ENCODE results near the gene RASA3.

The RASA3 gene

DNA sequence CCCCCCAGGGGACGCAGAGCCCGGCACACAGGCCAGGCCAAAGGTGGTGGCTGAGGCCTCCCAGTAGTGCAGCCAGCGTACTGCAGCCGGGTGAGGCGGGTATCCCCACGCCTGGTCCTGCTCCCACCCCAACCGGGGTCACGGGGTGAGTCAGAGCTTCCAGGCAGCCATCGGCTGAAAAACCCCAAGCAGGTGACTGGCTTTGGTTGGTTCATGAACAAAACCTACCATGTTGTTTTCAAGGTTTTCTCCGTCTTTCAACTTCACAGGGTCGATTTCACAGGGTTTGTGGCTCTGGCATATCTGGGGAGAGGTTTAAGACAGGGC lies 116.5 kb downstream of the RASA3 start:
- TF ChIP-seq, protein P1, sequence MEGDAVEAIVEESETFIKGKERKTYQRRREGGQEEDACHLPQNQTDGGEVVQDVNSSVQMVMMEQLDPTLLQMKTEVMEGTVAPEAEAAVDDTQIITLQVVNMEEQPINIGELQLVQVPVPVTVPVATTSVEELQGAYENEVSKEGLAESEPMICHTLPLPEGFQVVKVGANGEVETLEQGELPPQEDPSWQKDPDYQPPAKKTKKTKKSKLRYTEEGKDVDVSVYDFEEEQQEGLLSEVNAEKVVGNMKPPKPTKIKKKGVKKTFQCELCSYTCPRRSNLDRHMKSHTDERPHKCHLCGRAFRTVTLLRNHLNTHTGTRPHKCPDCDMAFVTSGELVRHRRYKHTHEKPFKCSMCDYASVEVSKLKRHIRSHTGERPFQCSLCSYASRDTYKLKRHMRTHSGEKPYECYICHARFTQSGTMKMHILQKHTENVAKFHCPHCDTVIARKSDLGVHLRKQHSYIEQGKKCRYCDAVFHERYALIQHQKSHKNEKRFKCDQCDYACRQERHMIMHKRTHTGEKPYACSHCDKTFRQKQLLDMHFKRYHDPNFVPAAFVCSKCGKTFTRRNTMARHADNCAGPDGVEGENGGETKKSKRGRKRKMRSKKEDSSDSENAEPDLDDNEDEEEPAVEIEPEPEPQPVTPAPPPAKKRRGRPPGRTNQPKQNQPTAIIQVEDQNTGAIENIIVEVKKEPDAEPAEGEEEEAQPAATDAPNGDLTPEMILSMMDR (conservative IDR thresholded peaks at IDR 0.05; ENCODE audit: low read depth, low read length) = no peak
- DNase-seq (ENCODE audit: low read depth) = peak; percentile 16
- H3K4me3 ChIP-seq (ENCODE audit: low read length) = no peak overlapping the region

GRCh38 chr13:114015111-114015968 lies 117.1 kb downstream of the RASA3 start:
- no peak overlapping the region for H3K4me3 ChIP-seq (ENCODE audit: low read length)
- peak; percentile 74 for DNase-seq (ENCODE audit: low read depth)
- TF ChIP-seq, protein P1 (conservative IDR thresholded peaks at IDR 0.05; ENCODE audit: low read depth, low read length) = no peak

GRCh38 chr13:114013952-114014629 lies 118.3 kb downstream of the RASA3 start:
- DNase-seq (ENCODE audit: low read depth) = no peak
- TF ChIP-seq, protein P1 (conservative IDR thresholded peaks at IDR 0.05; ENCODE audit: low read depth, low read length) = no peak

DNA sequence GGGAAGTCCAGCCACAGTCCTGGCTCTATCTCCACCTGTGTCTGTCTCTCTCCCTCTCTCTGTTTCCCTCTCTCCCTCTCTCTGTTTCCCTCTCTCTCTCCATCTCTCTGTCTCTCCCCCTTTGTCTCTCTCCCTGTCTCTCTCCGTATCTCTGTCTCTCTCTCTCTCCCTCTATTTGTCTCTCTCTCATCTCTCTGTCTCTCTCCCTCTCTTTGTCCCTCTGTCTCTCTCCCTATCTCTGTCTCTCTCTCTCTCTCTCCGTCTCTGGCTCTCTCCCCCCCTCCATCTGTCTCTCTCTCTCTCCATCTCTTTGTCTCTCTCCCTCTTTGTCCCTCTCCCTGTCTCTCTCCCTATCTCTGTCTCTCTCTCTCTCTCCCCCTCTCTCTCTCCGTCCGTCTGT lies 119.1 kb downstream of the RASA3 start:
- no peak for DNase-seq (ENCODE audit: low read depth)
- H3K4me3 ChIP-seq (ENCODE audit: low read length) = no peak overlapping the region
- TF ChIP-seq, protein P1 (conservative IDR thresholded peaks at IDR 0.05; ENCODE audit: low read depth, low read length) = no peak

More at GRCh38 chr13:114013952-114014629, 118.3 kb downstream of the RASA3 start:
- H3K4me3 ChIP-seq (ENCODE audit: low read length) = no peak overlapping the region

- no peak for DNase-seq (ENCODE audit: low read depth)
- no peak overlapping the region for H3K4me3 ChIP-seq (ENCODE audit: low read length)
- TF ChIP-seq, protein P1 (conservative IDR thresholded peaks at IDR 0.05; ENCODE audit: low read depth, low read length) = no peak
Observed at GRCh38 chr13:114012921-114013320, 119.5 kb downstream of the RASA3 start.

DNA sequence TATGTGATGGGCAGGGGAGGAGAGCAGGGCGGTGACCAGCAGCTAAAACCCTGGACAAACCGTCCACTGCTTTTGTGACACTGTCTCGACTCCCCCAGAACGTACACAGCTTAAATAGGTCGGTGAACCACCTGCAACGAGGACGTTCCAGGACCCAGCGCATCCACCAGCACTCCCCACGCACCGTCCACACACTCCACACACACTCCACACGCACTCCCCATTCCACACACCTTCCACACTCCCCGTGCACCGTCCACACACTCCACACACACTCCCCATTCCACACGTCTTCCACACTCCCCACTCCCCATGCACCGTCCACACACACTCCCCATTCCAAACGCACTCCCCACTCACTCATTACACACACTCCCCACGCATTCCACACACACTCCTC lies 120.3 kb downstream of the RASA3 start:
- H3K4me3 ChIP-seq (ENCODE audit: low read length) = no peak overlapping the region
- TF ChIP-seq, protein P1 (conservative IDR thresholded peaks at IDR 0.05; ENCODE audit: low read depth, low read length) = no peak
- DNase-seq (ENCODE audit: low read depth) = no peak

- no peak for DNase-seq (ENCODE audit: low read depth)
Observed at GRCh38 chr13:114011226-114011625, 121.2 kb downstream of the RASA3 start.

More at GRCh38 chr13:114011226-114011625, 121.2 kb downstream of the RASA3 start:
- H3K4me3 ChIP-seq (ENCODE audit: low read length) = no peak overlapping the region
- TF ChIP-seq, protein P1 (conservative IDR thresholded peaks at IDR 0.05; ENCODE audit: low read depth, low read length) = no peak

Data from retinal pigment epithelial cell (primary cell).